Retina (tissue), 1 donor: Measurements from ENCODE around the gene ZNF560.
A peak's percentile ranks its signal among the peaks of the same experiment; 100 is the strongest.
"Not testable (repeated sequence)": the region's sequence is repeated elsewhere in the genome, so short reads cannot be mapped to it uniquely, and the experiment has no call there.

Experiments
- DNase-seq: peaks from one replicate; pipeline ENCODE4 v3.0.0-alpha.2; 2016

ZNF560 gene

DNA sequence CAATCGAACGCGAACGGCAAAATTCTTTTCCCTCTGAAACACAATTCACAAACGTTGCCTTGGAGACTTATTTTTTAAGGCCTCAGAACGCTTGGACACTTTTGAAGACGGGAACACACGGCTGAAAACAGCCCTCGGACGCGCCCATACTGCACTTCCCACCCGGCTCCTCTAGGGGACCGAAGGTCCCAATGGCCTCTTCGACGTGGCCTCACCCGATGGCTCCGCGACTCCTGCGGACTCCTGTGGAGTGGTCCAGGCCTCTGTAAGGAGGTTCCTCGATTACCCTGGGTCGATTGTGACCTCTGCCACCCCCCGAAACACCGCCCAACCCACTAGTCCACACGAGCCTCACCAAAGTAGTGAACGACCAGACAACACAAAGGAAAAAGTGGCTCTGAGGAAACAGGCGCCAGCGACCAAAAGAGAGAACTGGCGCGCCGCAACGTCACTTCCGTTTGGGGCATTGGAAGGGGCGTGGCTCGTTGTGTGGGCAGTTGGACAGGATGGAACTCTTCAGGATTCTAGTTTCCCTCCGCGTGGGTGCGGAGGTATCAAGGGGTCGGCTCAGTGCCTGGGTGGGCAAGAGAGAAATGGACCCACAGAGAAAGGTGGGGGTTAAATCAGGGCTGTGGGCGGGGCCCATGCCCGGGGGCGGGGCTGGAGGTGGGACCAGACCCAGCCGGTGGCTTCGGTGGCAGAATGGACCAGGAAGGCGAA, at the start of gene ZNF560:
ZNF560 (minus strand) TSS at position 434 of the 720 bp plus-strand sequence. CDS start 23,303 bp downstream, outside the sequence.
- no peak for DNase-seq

DNA sequence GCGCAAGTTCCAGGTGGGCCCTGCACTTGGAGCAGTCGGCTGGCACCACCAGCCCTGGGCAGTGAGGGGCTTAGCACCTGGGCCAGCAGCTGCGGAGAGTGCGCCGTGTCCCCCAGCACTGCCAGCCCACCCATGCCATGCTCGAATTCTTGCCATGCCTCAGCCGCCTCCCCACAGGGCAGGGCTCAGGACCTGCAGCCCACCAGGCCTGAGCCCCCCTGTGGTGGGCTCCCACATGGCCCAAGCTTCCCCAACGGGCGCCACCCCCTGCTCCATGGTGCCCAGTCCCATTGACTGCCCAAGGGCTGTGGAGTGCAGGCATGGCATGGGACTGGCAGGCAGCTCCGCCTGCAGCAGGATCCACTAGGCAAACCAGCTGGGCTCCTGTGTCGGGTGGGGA, 49.5 kb upstream of the ZNF560 start:
- no peak for DNase-seq

DNA sequence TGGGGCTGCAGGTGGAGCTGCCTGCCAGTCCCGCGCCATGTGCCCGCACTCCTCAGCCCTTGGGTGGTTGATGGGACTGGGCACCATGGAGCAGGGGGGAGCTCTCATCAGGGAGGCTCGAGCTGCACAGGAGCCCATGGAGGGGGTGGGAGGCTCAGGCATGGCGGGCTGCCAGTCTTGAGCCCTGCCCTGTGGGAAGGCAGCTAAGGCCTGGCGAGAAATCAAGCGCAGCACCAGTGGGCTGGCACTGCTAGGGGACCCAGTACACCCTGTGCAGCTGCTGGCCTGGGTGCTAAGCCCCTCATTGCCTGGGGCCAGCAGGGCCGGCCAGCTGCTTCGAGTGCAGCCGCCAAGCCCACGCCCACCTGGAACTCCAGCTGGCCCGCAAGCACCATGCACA, 42.9 kb upstream of the ZNF560 start:
- not testable (repeated sequence) for DNase-seq

DNA sequence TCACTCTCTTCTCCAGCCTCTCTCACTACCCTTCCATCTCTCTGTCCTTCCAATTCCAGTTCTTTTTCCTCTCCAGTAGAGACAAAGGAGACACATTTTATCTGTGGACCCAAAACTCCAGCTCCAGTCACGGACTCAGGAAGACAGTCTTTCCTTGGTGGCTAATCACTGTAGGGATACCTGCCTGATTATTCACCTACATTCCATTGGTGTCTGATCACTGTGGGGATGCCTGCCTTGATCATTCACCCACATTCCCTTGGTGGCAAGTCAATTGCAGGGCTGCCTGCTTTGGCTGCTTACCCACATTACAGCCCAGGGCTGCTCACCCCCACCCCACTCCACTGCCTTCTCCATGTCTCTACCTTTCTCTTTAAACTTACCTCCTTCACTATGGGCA, 41.5 kb upstream of the ZNF560 start:
- not testable (repeated sequence) for DNase-seq

DNA sequence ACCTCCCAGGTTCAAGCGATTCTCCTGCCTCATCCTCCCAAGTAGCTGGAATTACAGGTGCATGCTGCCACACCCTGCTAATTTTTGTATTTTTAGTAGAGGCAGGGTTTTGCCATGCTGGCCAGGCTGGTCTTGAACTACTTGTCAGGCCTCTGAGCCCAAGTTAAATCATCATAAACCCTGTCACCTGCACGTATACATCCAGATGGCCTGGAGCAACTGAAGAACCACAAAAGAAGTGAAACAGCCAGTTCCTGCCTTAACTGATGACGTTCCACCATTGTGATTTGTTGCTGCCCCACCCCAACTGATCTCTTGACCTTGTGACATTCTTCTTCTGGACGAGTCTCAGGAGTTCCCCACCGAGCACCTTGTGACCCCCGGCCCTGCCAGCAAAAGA, 40.8 kb upstream of the ZNF560 start:
- not testable (repeated sequence) for DNase-seq

DNA sequence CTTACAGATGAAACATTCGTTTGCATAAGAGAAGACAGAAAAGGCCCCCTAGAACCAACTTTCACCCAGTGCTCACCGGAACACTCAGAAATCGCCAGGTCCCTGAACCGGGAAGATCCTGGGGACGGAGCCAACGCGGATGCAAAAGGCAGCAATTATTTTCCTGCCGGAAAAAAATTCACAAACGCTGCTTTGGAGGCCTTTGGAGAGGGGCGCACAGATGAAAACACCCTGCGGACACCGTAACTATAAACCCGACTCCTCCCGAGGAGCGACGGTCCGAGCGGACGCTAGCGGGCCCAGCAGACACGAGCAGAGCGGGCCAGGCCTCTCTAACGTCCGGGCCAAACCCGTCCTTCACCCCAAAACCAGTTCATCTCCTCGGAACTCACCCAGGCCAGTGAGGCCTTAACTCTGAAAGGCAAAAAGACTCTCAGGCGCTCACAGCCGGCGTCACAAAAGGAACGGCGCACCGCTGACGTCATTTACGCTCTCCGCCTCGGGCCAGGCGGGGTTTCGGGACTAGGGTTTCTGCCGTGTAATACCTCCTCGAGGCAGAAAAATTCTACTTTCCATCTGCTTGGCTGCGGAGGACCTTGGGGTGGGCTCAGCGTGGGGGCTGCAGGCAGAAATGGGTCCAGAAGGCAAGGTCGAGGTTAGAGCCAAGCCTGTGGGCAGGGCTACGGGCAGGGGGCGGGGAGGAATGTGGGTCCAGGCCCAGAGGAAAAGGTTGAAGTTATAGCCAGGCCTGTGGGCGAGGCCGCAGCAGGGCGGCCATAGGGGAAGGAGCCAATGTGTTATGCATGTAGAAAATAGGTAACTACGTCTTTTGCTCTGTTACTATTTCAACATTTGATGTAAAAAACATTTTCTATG, 40.0 kb upstream of the ZNF560 start, which contains the start of gene ZNF426:
ZNF426 (minus strand) TSS at position 463 of the 876 bp plus-strand sequence. CDS start 2,413 bp downstream, outside the sequence.
- DNase-seq, result peak; percentile 97

DNA sequence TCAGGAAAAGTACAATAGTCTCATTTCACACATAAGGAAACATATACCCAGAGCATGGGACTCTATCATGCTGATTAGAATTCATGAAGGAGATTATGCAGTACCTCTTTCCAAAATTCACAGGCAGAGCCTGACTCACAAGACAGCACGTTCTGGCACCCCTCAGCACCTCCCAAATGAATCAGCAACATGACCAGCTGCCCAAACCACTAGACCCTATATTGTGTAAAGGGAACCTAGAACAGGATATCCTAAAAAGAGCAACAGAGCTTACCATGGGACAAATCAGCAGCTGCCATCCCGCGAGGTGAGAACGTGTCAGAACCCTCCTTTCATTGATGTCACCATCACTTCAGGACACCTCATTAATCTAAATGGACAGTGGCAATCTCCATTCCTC, 37.5 kb upstream of the ZNF560 start:
- DNase-seq, result no peak

DNA sequence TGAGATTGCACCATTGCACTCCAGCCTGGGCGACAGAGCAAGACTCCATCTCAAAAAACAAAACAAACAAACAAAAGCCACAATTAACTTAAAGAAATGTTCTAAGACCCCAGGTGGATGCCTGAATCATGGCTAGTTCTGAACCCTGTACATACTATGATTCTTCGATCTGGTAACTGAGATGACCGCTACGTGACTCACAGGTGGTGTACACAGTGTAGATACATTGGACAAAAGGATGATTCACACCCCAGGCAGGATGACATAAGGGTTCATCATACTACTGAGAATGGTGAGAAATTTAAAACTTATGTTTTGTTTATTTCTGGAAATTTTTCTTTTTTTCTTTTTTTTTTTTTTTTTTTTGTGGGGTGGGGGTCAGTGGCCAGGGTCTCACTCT, 33.5 kb upstream of the ZNF560 start:
- no peak for DNase-seq

DNA sequence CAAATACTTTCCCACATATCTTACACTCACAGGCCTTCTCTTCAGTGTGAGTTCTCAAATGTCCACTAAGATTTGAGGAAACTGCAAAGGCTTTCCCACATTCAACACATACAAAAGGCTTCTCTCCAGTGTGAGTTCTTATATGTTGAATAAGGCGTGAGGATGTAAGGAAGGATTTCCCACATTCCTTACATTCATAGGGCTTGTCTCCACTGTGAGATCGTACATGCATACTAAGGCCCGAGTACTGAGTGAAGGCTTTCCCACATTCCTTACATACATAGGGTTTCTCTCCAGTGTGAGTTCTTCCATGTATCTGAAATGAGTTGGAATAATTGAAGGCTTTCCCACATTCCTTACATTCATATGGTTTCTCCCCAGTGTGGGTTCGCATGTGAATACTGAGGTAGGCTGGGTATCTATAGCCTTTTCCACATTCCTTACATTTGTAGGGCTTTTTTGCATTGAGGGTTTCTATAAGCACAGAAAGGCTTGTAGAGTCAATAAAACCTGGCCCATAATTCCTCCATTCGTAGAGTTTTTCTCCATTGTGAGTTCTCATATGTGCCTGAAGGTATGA, 30.4 kb upstream of the ZNF560 start:
- DNase-seq, result no peak

DNA sequence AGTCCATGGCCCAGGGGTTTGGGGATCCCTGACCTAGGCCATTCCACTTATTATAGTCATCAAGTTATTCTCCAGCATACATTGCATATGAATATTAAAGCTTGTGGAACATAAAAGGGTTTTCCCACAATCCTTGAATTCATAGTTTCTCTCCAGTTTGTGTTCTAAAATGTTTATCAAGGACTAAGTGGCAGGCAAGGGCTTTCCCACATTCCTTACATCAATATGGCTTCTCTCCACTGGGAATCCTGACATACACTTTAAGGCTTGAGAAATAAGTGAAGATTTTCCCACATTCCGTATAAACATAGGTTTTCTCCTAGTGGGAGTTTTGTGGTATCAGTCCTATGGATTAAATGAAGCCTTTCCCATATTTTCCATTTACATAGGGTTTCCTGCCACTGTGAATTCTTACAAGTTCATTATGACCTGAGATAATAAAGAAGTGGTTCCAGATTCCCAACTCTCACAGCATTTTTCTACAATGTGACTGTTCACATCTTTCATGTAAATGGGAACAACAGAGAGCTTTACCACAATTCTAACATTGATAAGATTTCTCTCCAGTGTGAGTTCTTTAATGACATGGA, 25.6 kb upstream of the ZNF560 start:
- DNase-seq, result no peak

DNA sequence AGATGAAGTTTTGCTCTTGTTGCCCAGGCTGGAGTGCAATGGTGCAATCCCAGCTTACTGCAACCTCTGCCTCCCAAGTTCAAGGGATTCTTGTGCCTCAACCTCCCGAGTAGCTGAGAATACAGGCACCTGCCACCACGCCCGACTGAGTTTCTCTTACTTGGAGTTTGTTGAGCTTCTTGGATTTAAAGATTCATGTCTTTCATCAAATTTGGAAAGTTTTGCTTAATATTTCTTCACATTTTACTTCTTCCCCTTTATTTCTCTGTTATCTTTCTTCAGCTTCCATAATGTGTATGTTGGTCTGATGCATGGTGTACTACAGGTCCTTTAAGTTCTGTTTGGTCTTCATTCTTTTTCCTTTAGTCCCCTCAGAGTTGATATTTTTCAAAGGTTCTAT, 8.9 kb upstream of the ZNF560 start:
- DNase-seq, result no peak

DNA sequence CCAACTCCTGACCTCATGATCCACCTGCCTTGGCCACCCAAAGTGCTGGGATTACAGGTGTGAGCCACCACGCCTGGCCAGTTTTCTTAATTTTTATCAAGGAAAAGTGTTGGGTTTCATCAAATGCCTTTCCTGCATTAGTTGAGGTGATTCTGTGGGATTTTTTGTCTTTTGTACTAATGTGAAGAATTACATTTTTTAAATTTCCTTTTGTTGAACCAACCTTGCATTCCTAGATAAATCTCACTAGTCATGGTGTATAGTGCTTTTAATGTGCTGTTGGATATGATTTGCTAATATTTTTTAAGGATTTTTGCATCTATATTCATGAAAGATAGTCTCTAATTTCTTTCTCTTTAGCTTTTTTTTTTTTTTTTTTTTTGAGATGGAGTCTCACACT, 2.4 kb upstream of the ZNF560 start:
- no peak for DNase-seq

DNA sequence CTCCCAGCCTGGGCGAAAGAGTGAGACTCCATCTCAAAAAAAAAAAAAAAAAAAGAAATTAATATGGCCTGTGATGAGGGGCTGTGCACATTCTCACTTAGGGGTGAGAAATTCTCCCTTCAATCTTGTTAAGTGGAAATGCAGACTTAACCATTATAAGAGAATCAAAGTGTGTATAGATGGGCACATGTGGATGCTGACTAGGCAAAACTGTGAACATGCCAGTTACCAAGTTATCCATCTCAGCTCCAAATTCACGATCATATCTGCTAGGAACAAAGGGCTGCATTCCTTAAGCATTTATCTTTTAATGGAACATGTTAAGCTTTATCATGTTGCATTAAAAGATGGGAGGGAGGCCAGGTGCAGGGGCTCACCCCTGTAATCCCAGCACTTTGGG, 4.3 kb downstream of the ZNF560 start:
- no peak for DNase-seq

DNA sequence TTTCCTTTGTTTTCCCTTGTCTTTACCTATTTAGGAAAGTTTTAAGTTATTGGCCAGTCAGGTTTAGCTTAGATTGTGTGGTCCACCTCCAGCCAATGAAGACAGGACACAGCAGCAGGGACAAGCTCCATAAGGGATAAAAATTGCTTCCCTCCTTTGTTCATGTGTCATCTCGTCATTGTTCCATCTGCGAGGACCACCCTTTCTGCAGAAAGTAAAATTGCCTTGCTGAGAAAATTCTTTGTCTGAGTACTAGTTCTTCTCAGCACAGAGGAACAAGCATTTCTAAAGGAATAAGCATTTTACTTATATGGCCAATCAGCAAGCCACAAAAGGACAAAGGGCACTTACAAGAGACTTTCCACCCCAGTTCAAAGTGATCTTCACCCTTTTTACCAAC, 11.4 kb downstream of the ZNF560 start:
- no peak for DNase-seq

DNA sequence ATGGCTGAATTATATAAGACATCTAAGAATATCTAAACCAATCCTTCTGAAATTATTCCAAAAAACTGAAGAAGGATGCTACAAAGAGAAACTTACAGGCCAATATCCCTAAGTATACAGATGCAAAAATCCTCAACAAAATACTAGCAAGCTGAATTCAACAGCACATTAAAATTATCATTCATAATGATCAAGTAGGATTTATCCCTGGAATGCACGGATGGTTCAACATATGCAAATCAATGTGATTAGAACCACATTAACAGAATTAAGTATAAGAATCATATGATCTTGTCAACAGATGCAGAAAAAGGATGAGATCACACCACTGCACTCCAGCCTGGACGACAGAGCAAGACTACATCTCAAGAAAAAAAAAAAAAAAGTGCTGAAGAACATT, 13.3 kb downstream of the ZNF560 start:
- DNase-seq, result no peak

DNA sequence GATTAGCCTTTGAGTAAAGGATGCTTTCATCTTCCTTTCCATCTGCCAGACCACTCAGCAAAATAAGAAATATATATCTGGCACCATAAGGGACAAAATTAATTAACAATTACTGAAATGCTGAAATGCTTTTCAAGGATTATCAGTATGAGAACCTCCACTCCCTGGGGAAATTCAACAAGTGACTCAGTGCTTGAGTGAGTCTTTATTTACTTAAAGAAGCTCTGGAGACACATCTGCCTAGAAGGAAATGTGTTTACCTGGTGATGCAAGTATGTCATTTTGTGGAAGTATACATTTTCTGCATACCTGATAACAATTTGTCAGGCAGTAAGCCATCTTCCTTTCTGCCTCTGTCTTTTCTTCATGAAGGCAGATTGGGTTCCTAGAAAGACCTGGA, 23.4 kb downstream of the ZNF560 start:
- DNase-seq, result no peak

DNA sequence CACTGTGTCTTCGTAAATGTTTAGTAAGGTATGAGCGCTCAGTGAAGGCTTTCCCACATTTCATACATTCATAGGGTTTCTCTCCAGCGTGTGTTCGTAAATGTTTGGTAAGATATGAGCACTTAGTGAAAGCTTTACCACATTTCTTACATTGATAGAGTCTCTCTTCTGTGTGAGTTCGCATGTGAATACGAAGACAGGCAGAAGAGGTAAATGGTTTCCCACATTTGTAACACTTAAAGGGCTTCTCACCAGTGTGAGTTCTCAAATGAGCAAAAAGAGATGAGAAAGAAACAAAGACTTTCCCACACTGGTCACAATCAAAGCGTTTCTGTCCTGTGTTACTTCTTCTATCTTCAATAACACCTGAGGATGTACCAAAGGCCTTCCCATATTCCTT, 31.3 kb downstream of the ZNF560 start:
- DNase-seq, result no peak

DNA sequence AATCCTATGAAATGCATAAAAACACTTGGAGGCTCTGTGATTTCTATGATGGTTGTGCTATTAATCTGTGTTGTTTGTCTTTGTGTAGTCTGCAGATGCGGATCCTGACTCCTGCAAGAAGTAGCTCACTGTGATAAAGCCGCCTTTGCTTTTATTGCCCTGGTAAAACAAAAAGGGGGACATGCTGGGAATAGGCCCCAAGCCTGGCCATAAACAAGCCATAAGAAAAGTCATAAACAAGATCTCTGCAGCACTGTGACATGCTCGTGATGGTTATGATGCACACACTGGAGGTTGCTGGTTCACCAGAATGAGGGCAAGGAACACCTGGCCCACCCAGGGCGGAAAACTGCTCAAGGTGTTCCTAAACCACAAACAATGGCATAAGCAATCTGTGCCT, 36.5 kb downstream of the ZNF560 start:
- DNase-seq, result no peak

DNA sequence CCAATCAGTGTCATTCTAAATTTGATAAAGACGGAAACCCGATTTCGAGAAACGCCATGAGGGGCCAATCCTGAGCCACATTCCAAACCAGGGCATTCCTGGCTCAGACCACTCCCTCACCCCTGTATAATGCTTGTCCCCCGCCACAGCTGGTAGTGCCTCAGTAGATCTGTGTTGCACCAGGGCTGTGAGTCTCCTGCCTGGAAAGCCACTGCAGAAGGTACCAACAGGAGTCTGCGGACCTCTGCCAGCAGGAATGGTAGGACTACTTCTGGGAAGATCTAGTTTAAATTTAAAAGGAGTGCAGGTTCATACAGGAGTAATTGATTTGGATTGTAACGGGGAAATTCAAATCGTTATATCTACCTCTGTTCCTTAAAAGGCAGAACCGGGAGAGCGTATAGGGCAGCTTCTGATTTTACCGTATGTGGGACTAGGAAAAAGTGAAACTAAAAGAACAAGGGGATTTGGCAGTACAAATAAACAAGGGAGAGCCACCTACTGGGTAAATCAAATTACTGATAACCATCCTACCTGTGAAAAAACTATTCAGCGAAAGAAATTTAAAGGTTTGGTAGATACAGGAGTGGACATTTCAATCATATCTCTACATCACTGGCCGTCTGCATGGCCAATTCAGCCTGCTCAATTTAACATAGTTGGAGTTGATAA, 42.3 kb downstream of the ZNF560 start:
- DNase-seq, result no peak

DNA sequence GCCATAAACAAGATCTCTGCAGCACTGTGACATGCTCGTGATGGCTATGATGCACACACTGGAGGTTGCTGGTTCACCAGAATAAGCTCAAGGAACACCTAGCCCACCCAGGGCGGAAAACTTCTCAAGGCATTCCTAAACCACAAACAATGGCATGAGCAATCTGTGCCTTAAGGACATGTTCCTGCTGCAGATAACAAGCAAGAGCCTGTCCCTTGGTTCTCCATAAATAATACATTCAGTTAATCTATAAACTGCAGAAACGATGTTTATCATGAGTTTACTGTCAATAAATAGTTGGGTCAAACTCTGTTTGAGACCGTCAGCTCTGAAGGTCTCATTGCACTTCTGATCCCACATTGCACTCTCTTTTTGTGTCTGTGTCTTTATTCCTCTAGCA, 44.5 kb downstream of the ZNF560 start:
- no peak for DNase-seq

DNA sequence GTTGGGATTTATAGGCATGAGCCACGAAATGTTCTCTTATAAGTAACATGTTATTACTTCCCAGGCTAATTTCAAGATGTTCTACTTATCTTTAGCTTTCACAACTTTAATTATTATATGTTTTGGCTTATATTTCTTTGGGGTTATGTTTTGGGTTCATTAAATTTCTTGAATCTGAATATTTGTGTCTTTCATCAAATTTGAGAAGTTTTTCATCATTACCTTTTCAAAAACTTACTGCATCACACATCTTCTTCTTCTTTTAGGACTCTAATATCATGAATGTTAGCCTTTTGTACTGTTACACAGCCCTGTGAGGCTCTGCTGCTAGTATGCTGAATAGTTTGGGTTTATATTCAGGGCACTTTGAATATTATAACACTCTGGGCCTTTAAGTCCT, 53.4 kb downstream of the ZNF560 start:
- DNase-seq, result no peak

DNA sequence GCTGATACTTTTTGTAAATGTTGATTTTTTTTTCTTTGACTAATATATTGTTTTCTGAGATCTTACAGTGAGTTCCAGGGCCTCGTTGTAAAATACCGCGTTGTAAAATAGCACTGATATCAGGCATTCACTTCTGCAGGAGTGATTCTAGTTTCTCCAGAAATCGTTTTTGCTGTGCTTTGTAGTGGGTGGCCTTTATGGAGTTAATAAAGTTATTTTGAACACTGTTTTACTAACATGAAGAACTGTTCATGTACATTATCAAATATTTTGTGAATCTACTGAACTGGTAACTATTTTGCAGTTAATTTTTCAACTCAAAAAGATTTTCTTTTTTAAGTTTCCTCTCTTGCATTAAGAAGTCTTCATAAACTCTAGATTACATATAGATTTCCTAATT, 62.1 kb downstream of the ZNF560 start:
- DNase-seq, result no peak
